HG03066 (cell line): ENCODE data around the gene TRIM66.

Experiments used
- ATAC-seq: cut with Tn5 transposase; IDR thresholded peaks from one replicate; pipeline ENCODE4 v1.9.1; 2021; ENCODE audit warnings: low read depth; ENCODE audit not compliant: unreplicated experiment

Gene TRIM66

DNA sequence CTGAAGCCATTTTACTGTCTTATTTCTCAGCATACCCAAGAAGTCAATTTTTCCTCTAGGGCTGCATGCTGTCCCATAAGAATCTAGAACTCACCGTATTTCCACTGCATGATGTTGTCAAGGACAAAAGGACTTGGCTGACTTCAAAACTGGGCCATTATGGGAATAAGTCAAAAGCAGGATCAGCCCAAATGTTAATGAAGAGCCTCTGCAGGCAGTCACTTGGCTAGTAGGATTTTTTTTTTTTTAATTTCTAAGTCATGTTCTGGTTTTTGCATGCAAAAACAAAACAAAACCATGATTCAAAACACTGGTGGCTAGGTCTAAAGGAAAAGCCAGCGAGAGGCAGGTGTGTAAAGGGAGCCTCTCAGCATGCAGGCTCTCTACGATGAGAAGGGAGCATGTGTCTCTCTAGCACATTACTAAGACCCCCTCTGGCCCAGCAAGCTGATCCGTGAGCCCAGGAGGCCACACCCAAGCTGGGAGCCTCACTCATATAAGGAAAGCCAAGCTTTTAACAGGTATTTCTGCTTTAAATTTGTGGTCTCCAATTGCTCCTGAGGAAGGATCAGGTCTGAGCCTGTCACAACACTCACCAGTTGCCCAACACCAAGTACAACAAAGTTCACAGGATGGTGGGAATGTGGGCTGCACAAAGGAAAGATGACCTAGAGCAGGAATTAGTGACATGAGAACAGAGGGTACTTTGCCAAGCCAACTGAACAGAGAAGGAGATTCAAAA lies 67.0 kb downstream of the TRIM66 start:
- no peak for ATAC-seq

DNA sequence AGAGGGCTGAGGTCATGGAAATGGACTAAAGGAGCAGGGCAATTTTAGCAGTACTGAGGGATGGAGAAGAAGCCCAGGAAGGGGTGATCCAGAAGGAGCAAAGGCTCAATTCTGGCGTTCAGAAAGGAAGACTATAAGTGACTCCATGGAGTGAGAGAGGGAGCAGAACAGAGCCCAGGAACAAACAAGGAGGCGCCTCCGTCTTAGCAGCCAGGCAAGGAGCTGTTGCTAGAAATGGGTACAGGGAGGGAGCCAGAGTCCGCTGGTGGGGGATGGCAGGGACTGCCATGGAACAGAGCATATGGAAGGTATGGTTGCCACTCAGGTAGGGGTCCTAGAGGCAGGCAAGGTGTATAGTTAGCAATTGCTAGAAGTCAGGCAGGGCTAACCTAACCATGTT lies 68.0 kb downstream of the TRIM66 start:
- no peak for ATAC-seq

DNA sequence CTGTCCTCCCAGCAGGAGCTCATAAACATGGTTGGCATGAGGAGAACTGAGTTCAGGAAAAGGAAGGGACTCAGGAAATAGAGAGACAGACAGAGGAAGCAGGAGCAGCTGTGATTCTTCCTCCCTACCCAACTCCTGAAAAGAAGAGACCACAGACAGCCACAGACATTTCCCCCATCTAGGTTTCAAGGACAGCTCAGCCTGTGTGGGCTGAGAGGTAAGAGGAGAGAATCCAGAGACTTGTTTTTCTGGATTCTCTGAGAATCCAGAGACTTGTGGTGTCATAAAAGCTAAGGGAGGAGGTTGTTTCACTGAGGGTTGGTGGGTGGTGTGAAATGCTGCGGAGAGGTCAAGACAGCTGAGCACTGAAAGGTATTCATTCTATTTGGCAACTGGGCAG lies 69.4 kb downstream of the TRIM66 start:
- ATAC-seq = no peak

DNA sequence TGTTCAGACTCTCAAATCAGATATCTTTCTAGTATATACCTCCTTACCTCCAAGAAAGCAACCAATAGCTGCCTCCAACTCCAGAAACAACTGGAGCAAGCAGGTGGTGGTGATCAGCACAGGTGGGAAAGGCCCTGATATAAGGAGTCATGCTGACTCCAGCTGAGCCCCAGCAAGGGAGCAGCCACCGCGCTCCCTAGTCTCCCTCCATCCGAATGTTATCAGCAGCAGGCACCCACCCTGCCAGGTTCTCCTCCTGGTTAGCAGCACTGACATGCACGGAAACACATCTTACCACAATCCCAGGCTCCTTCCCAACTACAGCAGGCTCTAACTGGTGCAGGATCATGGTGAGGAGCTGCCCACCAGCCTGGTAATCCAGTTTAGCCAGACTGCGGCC lies 69.9 kb downstream of the TRIM66 start:
- ATAC-seq = no peak

DNA sequence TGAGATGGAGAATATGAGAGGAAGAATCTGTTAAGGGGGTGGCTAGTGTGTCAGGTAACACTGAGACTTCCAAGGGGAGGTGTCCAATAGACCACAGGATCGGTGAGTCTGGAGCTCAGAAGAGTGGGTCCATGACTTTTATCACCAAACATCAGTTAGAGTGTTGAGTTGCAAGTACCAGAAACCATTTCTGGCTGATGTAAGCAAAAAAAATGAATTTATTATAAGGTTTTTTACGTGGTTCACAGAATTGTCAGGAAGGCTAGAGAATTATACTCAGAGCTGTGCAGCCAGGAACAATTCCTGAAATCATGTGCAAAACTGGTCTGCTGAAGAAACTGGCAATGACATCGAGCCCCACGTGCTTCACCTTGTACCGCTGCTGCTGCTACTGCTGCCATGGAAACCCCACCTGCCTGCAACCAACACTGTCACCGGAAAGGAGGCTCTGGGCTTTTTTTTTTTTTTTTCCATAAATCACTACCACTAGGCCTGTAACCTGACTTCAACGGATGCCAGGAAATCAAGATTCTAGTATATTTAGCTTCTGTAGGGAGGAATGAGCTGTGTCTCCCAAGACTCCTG lies 71.8 kb downstream of the TRIM66 start:
- no peak for ATAC-seq

DNA sequence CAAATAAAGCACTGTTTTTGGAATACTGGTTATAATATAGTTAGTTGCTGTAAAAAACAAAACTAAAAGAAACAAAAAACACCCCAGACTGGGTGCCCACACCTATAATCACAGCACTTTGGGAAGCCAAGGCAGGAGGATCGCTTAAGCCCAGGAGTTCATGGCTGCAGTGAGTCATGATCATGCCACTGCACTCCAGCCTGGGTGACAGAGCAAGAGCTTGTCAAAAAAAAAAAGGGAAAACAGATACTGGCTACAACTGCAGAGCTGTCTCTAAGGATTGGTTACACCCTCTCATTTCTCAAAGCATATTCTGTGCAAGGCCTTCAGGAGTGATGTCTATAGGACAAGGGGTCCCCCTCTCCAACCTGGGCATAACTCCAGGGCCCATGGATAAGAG lies 73.8 kb downstream of the TRIM66 start:
- no peak for ATAC-seq

DNA sequence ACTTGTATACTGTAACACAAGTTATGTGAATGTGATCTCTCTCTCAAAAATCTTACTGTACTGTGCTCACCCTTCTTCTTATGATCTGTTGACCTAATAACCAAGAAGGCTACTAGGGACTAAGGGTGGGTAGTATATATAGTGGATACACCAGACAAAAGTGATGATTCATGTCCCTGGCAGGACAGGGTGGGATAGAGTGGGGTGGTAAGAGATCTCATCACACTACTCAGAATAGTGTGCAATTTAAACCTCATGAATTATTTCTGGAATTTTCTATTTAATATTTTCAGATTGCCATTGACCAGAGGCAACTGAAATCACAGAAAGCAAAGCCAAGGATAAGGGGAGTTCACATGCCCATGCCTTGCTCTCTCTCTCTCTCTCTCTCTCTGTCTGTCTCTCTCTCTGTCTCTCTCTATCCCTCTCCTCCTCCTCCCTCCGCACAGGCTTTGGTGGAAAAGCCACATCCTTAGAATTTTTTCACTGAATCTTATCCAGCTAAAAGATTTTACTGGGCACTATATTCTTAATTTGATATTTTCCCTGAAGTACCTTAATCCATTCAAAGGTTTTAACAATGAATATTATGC lies 76.4 kb downstream of the TRIM66 start:
- no peak for ATAC-seq

DNA sequence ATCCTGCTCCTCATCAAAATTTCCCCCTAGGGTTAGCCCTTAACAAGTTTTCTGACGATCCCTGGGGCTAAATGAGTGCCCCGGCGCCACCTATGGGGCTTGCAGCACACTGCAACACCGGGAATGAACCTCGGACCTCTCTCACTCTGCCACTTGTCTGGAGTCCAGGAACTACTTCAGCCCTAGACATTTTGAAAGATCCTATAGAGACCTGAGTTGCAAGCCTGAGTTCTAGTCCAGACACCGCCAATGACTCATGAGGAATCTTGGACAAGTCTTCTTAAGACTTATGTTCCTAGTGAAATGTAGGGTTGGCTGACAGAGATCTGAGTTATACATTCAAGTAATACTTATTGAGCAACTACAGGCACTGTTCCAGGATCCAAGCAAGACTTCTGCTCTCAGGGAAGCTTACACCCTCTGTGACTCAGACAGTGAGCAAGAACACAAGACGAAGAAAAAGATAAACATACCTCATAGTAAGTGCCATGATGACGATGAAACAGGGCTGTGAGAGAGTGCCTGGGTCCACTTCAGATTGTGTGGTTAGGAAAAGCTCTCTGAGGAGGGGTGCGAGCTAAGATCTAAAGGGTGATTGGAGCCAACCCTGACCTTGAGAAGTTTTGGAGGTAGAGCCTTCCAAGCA lies 78.3 kb downstream of the TRIM66 start:
- peak; percentile 84 for ATAC-seq

DNA sequence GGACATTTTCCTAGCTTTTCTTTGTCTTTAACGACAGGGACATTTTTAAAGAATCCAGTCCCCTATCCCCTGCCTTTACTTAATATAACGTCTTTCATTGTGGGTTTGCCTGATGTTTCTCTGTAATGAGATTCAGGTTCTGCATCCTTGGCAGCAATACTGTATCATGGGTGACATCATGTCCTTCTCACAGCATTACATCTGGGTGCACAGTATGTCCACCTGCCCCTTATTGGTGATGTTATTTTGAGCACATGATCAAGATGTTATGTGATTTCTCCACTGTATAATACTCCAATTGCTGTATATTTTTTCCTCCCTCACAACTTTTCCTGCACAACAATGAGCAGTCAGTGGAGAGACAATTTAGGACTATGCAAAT lies 78.8 kb downstream of the TRIM66 start:
- peak; percentile 17 for ATAC-seq

DNA sequence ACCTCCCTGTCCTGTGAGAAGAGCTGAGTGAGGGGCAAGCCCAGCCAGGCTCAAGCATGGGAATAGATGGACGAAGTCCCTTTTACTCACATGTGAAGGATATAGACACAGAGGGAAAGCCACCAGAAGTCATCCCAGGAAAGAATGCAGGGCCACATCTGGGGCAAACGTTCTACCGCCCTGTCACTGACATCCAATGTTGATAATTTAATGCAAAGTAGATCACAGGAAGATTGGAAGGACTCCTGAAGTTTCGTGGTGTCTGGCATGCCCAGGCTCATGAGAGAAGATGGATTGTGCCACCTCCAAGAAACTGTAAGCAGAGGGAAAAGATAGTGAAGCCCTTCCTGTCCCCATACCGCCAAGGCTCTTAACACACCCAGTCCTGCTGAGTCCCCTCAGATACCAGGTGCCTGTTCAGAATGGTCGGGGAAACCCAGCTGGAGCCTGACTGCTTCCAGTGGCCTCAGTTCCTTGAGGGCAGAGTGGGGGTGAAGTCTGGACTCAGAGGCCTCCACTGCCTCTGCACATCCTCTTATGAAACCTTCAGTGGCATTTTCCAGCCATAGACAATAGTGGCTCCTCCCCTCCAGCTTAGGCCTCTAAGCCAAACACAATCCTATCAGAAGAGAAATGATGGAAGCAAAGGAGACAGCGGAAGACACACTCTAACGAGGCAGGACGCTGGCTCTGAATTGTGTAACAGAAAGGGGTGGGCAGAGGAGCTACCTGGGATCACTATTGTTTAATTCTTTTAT lies 80.9 kb downstream of the TRIM66 start:
- no peak for ATAC-seq

DNA sequence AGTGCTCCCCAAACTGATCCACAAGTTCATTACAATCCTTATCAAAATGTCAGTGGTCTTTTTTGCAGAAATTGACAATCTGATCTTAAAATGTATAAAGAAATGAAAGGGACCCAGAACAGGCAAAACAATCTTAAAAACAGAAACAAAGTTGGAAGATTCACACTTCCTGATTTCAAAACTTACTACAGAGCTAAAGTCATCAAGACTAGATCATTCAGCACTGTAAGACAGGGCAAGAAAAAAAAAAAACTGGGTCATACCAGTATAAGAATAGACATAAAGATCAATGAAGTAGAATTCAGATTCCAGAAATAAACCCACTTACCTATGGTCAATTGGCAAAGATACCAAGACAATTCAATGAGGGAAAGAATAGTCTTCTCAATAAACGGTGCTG lies 84.0 kb downstream of the TRIM66 start:
- ATAC-seq = no peak

DNA sequence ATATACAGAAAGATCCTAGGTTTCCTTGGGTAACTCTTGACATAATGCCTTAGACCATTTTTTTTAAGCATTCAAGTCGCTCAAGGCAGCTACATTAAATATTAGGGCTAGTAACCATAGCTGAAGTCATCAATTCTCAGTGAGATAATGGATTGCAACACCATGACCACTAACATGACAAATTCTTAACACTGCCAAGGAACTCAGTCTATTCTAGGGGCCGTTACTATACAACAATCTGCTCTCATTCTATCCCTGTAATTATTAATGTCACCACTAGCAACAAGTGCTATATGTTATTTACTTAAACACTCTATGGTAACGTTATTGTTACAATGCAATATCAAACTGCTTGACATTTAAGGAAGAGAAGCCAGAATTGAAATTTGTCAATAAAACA lies 85.3 kb downstream of the TRIM66 start:
- ATAC-seq = no peak

DNA sequence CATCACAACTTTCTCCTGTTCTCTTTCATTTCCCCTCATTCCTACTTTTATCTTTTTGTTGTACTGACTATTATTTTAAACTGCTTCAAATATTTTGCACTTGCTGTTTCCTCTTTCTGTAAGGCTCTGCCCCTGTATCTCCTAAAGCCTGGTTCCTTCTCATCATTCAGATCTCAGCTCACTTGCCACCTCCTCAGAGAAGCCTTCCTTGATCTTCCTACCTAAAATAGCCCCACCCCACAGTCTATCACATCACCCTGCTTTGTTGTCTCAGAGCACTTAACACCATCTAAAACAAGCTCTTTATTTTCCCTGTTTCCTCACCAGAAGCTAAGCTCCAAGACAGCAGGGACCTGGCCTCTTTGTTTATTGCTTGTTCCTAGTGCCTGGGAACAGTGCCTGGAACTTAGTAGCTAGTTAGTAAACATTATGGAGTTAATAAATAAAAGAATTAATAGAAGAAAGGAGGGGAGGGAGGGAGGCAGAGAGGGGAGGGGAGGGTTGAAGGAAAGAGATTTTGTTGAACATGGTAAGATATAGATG lies 85.9 kb downstream of the TRIM66 start:
- no peak for ATAC-seq

DNA sequence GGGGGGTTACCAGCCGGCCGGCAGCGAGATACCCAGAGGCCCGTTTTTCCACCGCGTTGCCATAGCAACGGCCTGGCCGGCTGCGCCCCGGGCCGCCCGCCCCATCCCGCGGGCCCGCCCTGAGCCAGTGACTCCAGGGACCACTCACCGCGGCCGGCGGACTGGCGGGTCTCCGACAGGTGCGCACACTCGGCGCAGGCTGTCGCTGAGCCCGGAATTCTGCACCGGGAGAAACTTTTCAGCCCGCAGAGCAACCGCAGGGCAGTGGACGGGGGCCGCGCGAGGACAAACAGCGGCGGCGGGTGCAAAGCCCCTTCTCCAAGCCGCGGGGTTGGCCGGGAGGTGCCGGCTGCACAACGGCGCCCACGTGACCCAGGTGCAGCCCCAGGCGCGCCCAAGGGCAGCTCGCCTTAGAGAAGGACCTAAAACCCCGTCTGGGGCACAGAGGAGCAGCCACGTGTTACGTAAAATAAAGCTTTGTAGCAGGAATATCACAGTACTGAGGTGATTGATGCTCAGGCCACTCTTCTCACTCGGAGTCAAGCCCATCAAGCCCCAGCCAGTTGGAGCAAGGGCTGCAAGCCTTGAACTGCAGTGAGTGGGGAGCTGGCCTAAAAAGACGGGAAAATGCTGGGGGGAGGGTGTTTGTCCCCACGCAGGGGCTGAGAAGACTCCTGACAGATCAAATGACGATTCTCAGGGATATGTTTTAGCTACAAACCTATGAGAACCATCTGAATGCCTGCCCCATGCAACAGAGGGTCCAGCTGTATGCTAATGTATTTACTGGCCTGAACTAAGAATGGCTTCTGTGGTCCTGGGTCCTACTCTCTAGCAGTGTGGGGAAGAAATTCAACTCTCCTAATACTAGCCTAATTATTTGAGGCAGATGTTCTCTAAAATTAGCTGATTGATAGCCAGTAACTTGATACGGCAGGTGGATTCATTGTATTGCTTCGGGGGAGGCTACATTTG lies 88.2 kb downstream of the TRIM66 start, which contains the start of gene STK33:
Gene STK33, minus strand, starts transcription at position 294 of the 975 bp plus-strand sequence. CDS start 119,323 bp downstream, outside the sequence.
- peak; percentile 96 for ATAC-seq

DNA sequence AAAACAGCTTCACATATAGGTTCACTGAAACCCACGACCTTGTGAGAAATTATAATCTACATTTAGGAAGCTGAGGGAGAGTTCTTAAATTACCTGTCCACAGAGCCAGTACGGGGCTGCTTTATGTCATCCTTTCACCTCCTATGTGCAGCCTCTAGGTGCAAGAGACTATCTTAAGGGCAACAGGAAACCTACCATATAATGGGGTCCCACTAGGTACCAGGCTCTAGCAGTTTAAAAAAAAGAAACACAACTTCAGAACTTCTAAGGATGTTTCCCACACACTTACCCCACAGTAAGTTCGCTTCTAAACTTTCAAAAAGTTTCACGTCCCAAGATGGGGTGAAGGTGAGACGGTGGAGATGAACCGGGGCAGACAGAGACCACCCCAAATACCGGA lies 89.0 kb downstream of the TRIM66 start:
- ATAC-seq = no peak

DNA sequence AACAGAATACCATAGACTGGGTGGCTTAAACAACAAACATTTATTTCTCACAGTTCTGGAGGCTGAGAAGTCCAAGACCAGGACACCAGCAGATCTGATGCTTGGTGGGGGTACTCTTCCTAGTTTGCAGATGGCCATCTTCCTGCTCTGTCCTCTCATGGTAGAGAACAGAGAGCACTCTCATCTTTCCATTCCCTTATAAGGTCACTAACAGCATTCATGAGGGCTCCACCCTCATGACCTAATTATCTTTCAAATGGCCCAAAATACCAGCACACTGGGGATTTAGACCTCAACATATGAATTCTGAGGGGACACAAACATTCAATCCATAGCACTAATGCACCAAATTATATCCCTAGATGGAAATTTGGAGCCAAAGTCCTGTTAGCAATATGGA lies 94.5 kb downstream of the TRIM66 start:
- no peak for ATAC-seq

DNA sequence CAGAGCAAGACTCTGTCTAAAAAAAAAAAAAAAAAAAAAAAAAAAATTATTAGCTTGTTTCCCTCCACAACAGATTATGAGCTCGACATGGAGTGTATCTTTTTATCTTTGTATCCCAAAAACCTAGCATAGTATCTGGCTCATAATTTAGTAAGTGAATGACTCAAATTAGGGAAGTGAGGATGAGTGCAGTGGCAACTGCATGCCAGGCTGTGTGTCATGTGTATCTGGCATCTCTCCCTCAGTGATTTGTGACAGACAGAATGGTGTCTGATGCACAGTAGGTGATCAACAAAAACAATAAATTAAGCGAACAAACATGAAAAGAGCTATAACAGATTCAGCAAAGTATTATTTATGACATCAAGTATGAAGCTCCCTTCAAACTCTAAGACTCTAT lies 95.7 kb downstream of the TRIM66 start:
- ATAC-seq = no peak

DNA sequence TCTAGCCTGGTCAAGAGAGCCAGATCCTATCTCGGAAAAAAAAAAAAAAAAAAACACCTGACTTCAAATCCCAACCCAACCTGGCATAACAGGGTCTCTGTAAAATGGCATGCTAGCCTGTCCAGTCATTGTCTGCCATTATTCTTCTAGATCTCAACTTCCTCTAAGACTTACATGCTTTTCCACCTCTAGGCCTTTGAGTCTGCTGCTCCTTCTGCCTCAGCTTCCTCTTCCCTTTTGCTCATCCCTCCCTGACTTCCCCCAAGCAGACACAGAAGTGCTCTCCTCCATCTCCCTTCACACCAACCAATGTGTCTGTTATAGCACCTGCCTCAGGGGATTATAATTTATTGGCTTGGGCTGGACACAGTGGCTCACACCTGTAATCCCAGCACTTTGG lies 96.3 kb downstream of the TRIM66 start:
- ATAC-seq = no peak

DNA sequence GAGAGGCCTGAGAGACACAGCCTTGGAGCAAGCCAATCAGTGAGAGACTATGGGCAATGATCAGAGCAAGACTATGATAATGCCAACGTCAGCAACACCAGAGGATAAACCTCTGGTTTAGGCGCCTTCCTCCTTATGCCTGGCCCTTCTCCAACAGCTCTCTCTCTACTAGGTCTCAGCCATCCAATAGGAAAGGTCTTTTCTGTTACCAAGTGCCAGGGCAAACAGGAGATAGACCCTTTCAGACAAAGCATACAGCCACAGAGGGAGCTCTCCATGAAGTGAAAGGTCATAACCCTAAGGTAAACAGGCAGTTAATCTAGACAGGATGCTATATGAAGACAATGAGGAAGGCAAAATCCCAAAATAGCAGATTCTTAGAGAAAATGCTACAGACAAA lies 98.0 kb downstream of the TRIM66 start:
- ATAC-seq = no peak
